LoVo (cell line): Measurements from ENCODE around the gene CASP3.

Source experiments
- DNase-seq: peaks from one replicate; pipeline ENCODE4 v3.0.0-alpha.2; 2016; ENCODE audit warnings: low spot score

Gene CASP3

GRCh38 chr4:184649026-184649970 is at the start of gene CASP3, which contains the start of gene PRIMPOL:
Gene CASP3 (minus strand): TSS chr4:184649447. CDS start chr4:184638453, 10,994 bp downstream.
Gene PRIMPOL (plus strand): TSS chr4:184649738. CDS start chr4:184657141, 7,403 bp downstream.
- peak; percentile 88 for DNase-seq

- no peak for DNase-seq
Measured at GRCh38 chr4:184697956-184698355, 48.7 kb upstream of the CASP3 start.

GRCh38 chr4:184695178-184695896 is 46.1 kb upstream of the CASP3 start:
- no peak for DNase-seq

- no peak for DNase-seq
Measured at GRCh38 chr4:184694412-184694956, 45.2 kb upstream of the CASP3 start.

GRCh38 chr4:184693056-184693455 is 43.8 kb upstream of the CASP3 start:
- DNase-seq: no peak

GRCh38 chr4:184689681-184690080 is 40.4 kb upstream of the CASP3 start:
- no peak for DNase-seq

GRCh38 chr4:184688447-184688846 is 39.2 kb upstream of the CASP3 start:
- no peak for DNase-seq

GRCh38 chr4:184688005-184688404 is 38.8 kb upstream of the CASP3 start:
- no peak for DNase-seq

GRCh38 chr4:184684491-184685189 is 35.4 kb upstream of the CASP3 start:
- DNase-seq: no peak

GRCh38 chr4:184681916-184682315 is 32.7 kb upstream of the CASP3 start:
- DNase-seq: no peak

GRCh38 chr4:184680698-184681097 is 31.5 kb upstream of the CASP3 start:
- no peak for DNase-seq

- DNase-seq: no peak
Measured at GRCh38 chr4:184675821-184676492, 26.7 kb upstream of the CASP3 start.

GRCh38 chr4:184675018-184675417 is 25.8 kb upstream of the CASP3 start:
- no peak for DNase-seq

- DNase-seq: no peak
Measured at GRCh38 chr4:184674011-184674410, 24.8 kb upstream of the CASP3 start.

GRCh38 chr4:184672741-184673140 is 23.5 kb upstream of the CASP3 start:
- DNase-seq: no peak

GRCh38 chr4:184671101-184671500 is 21.9 kb upstream of the CASP3 start:
- DNase-seq: no peak

GRCh38 chr4:184669251-184669650 is 20.0 kb upstream of the CASP3 start:
- no peak for DNase-seq

GRCh38 chr4:184668511-184669114 is 19.4 kb upstream of the CASP3 start:
- no peak for DNase-seq

- DNase-seq: no peak
Measured at GRCh38 chr4:184668096-184668495, 18.8 kb upstream of the CASP3 start.

GRCh38 chr4:184666670-184667069 is 17.4 kb upstream of the CASP3 start:
- DNase-seq: no peak
